ENCODE results near the gene MIX23.

DNA sequence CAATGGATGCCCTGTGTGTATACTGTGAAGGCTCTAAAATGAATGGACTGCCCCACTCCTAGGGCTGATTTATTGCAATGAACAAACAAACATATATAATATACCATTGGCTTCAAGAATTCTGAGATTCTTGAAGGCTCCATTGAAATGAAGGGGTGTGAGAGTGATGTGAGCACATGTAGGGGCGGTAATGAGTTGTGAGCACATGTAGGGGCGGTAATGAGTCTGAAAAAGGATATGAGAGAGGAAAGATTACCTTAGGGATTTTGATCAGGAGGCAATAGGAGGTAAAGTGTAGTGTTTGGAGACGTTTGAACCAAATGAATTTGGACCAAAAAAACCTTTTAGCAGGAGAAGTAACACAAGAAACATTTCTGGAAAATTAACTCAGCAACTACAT is 4.7 kb upstream of the MIX23 start:
- TF ChIP-seq, protein P1, sequence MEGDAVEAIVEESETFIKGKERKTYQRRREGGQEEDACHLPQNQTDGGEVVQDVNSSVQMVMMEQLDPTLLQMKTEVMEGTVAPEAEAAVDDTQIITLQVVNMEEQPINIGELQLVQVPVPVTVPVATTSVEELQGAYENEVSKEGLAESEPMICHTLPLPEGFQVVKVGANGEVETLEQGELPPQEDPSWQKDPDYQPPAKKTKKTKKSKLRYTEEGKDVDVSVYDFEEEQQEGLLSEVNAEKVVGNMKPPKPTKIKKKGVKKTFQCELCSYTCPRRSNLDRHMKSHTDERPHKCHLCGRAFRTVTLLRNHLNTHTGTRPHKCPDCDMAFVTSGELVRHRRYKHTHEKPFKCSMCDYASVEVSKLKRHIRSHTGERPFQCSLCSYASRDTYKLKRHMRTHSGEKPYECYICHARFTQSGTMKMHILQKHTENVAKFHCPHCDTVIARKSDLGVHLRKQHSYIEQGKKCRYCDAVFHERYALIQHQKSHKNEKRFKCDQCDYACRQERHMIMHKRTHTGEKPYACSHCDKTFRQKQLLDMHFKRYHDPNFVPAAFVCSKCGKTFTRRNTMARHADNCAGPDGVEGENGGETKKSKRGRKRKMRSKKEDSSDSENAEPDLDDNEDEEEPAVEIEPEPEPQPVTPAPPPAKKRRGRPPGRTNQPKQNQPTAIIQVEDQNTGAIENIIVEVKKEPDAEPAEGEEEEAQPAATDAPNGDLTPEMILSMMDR (conservative IDR thresholded peaks at IDR 0.05; ENCODE audit: low read depth, low read length) = no peak
- TF ChIP-seq EZH2 (IDR thresholded peaks at IDR 0.05; ENCODE audit: borderline replicate concordance, low read depth, low read length, poor library complexity, severe bottlenecking) = no peak
